ENCODE data around the gene RSBN1.

Gene RSBN1

GRCh38 chr1:113811156-113811887 is 954 bp downstream of the RSBN1 start:
- no peak for DNase-seq

- no peak for DNase-seq
Measured at GRCh38 chr1:113809670-113810602, 2.3 kb downstream of the RSBN1 start.

GRCh38 chr1:113808450-113809195 is 3.7 kb downstream of the RSBN1 start:
- no peak for DNase-seq

DNA sequence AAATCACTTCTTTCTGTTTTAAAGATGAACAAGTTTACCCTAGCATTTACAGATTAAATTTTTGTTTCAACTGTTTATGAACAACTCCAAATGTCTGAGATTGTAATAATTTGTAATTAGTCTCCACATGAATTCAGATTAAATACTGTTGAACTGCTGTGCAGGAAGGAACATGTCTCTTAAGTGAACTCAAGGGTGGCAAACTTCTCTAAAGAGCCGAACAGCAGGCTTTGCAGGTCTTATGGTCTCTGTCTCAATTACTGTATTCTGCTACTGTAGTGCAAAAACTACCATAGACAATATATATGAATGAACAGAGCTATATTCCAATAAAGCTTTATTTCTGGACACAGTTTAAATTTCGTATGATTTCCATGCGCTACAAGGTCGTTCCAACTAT is 6.6 kb downstream of the RSBN1 start:
- no peak for DNase-seq

DNA sequence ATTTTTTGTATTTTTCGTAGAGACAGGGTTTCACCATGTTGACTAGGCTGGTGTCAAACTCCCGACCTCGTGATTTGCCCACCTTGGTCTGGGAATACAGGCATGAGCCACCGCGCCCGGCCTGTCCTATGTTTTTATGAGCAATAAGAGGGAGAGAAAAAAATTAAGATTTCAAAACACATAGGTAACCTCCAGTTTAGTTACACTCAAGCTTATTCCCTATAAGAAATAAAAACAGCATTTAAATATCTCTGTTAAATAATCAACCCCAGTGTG is 7.1 kb downstream of the RSBN1 start:
- no peak for DNase-seq

DNA sequence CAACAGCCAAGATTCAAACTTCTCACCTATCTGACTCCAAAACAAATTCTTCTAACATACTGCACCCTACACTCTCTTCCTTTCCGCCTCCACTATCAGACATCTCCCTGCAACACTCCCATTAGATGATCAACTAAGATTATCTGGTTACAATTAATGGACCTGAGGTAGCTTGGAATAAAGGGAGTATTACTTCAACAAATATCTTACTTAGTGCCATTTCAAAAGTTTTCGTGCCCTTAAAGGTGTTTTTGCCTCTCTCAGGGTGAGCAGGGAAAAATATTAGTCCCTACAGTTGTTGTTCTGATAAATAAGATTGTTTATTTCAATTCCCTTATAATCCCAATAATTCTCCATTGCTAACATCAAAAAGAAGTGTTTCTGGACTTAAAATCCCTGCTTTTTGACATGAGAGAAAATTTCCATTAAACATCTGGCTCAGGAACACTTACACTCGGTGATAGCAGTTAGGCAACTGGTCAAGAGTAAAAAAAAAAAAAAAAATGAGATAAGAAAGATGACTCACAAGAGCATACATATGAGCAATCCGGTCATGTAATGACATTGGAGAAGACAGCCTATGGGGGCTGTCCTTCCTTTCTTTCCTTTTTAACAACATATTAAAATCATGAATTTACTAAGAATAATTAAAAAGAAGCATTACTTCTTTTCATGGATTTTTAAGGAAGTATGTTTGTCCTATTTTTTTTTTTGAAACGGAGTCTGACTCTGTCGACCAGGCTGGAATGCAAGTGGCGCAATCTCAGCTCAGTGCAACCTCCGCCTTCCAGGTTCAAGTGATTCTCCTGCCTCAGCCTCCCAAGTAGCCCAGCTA is 7.6 kb downstream of the RSBN1 start:
- DNase-seq: no peak

GRCh38 chr1:113802367-113803007 is 9.8 kb downstream of the RSBN1 start:
- DNase-seq: no peak

DNA sequence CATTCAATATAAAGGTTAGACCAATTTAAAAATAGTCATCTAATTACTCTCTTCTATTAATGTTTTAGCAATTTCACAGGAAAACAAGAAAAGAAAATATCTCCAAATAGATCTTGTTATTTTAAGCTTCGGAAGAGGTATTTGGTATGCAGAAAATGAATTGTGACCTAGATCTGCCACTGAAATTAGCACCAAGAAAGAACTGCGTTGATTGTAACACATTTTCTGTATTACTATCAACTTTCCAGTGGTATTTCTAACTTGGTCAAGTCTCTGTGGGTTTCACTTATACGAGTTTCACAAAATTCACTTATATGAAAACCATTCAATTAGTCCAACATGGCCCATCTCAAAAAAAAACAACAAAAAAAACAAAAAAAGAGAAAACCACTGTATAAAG is 11.8 kb downstream of the RSBN1 start:
- no peak for DNase-seq

GRCh38 chr1:113797472-113797871 is 14.8 kb downstream of the RSBN1 start:
- no peak for DNase-seq

GRCh38 chr1:113793878-113794834 is 18.1 kb downstream of the RSBN1 start:
- no peak for DNase-seq

DNA sequence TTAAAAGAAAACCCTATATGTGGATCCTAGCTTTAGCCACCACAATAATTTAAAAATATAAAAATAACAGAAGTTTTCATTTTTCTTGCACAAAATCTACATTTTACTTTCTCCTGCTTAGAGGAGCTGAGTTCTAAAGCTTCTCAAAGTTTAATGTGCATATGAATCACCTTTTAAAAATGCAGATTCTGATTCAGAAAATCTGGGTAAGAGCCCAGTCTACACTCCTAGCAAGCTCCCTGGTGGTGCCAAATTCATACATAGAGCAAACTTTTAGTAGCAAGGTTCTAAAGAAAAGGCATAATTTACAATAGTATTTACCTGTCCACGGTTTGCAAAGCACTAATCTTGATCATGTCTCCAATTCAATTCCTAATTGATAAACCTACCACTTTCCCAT is 19.3 kb downstream of the RSBN1 start:
- DNase-seq: no peak

- no peak for DNase-seq
Measured at GRCh38 chr1:113792471-113792870, 19.8 kb downstream of the RSBN1 start.

DNA sequence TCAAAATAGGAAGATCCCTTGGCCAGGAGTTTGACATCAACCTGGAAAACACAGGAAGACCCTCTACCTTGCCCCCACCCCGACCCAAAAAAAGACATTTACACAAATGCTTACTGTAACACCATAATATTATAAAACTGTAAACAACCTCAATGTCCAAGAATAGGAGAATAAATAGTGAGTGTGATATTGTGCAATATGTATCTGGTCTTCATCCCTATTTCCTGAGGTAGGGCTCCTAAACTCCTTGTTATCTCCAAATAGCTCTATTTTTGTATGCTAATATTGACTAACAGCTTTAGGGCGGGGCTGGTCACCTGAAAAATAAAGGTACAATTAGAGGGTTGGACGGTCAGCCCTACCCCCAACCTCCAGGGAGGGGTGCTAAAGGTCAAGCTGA is 23.5 kb downstream of the RSBN1 start:
- no peak for DNase-seq

GRCh38 chr1:113787663-113788062 is 24.6 kb downstream of the RSBN1 start:
- no peak for DNase-seq

- DNase-seq: no peak
Measured at GRCh38 chr1:113786069-113786468, 26.2 kb downstream of the RSBN1 start.

DNA sequence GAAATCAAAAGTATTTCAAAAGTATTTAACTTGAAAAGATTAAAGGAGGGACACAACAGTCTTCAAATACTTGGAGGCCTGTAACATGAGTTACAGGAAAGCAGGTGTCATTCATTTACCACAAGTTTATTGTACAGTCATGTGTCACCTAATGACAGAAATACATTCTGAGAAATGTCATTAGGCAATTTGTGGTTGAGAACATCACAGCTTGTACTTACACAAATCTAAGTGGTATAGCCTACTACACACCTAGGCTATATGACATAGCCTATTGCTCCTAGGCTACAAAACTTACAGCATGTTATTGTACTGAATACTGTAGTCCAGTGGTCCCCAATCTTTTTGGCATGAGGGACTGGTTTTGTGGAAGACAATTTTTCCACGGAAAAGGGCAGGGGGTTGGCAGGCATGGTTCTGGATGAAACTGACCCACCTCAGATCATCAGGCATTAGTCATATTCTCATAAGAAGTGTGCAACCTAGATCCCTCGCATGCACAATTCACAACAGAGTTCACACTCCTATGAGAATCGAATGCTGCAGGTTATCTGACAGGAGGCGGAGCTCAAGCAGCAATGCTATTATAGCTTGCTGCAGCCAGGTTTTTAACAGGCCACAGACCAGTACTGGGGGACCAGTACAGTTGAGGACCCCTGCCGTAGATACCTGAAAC is 28.0 kb downstream of the RSBN1 start:
- no peak for DNase-seq

DNA sequence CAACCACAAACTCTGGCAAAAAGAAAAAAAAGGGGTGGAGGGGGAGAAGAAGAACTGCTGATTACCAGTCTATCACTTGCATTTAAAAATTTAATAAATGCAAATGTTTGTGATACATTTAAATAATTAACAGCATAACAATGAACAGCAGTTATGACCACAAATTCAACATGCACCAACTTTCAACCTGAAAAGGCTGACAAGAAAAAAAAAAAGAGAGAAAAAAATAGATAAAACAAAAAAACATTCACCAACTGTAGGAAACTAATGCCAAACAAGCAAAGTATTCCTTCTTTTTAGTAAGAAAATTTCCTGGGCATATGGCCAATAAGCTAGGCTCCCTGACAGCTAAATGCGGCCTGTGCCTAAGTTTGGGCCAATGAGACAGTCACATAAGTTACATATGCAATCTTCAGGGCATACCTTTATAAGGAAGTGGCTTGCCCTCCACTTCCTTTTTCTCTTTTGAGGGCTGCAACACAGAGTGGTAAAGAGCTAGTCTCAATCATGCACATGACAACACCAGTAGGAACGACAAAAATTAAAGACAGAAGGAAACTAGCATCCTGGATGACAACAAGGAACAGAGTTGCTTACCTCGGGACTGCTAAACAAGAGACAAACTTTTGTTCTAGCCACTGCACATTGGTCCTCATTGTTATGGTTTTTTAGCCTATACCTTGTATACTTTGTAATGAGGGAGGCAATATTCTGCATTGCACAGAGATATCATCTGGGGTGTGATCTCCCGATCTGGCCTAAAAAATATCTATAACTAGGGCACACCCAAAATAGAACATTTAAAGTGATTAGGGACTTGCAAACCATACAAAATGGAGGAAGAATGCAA is 28.8 kb downstream of the RSBN1 start:
- no peak for DNase-seq

- DNase-seq: no peak
Measured at GRCh38 chr1:113782406-113782805, 29.9 kb downstream of the RSBN1 start.

DNA sequence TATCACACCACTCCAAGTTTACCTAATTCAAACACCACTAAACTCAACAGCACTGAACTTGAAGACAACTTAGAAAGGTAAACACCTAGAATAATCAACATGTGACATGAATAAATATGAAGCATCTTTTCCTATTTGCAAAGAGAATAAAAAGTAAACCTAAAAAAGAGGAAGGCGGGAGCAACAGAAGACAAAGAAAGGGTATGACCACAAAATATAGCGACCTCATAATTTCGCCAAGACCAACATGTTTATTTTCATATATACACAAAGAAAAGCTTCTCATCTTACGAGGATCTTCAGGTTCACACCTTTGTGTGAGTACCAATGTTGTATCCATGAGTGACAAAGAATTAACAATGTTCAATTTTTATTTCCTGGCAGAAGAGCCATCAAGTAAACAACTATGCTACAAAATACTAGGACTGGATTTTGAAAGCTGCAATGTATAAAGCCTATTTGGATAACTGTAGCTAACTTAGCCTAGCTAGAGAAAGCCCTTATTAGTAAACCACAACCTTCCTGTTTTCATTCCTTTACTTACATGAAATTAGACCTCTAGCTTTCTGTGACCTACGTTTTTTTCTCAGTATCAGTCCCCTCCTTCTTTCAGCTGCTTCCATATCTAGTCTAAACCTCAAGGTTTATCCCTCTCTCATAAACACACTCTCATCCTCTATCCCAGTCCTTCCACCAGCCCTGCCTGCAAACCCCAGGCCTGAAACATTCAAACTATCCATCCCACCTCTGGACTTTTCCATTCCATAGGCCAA is 31.7 kb downstream of the RSBN1 start:
- DNase-seq: no peak
